ENCODE measurements around the gene TTLL13.
"Not testable (repeated sequence)": the region's sequence is repeated elsewhere in the genome, so short reads cannot be mapped to it uniquely, and the experiment has no call there.

The TTLL13 gene

GRCh38 chr15:90281637-90282036, 32.3 kb downstream of the TTLL13 start:
- not testable (repeated sequence) for DNase-seq (ENCODE audit: low read depth, low spot score)

GRCh38 chr15:90286678-90287077, 37.3 kb downstream of the TTLL13 start:
- no peak for DNase-seq (ENCODE audit: low read depth, low spot score)

- DNase-seq (ENCODE audit: low read depth, low spot score): no peak
These were observed 37.7 kb downstream of the TTLL13 start for GRCh38 chr15:90287101-90287500.

GRCh38 chr15:90287946-90288345, 38.6 kb downstream of the TTLL13 start:
- no peak for DNase-seq (ENCODE audit: low read depth, low spot score)

GRCh38 chr15:90291679-90292356, 42.5 kb downstream of the TTLL13 start:
- DNase-seq (ENCODE audit: low read depth, low spot score): no peak

- peak; percentile 18 for DNase-seq (ENCODE audit: low read depth, low spot score)
These were observed 43.9 kb downstream of the TTLL13 start for GRCh38 chr15:90293040-90293810.

- DNase-seq (ENCODE audit: low read depth, low spot score): no peak
These were observed 44.8 kb downstream of the TTLL13 start for GRCh38 chr15:90294159-90294558.

GRCh38 chr15:90294601-90295269, 45.4 kb downstream of the TTLL13 start:
- DNase-seq (ENCODE audit: low read depth, low spot score): no peak

GRCh38 chr15:90295270-90295648, 45.9 kb downstream of the TTLL13 start:
- no peak for DNase-seq (ENCODE audit: low read depth, low spot score)

GRCh38 chr15:90296316-90296884, 47.0 kb downstream of the TTLL13 start:
- DNase-seq (ENCODE audit: low read depth, low spot score): not testable (repeated sequence)

GRCh38 chr15:90297021-90297420, 47.7 kb downstream of the TTLL13 start:
- no peak for DNase-seq (ENCODE audit: low read depth, low spot score)

GRCh38 chr15:90300541-90300940, 51.2 kb downstream of the TTLL13 start:
- no peak for DNase-seq (ENCODE audit: low read depth, low spot score)

- DNase-seq (ENCODE audit: low read depth, low spot score): no peak
These were observed 51.8 kb downstream of the TTLL13 start for GRCh38 chr15:90300988-90301706.

GRCh38 chr15:90301707-90302300, 52.4 kb downstream of the TTLL13 start:
- no peak for DNase-seq (ENCODE audit: low read depth, low spot score)

- not testable (repeated sequence) for DNase-seq (ENCODE audit: low read depth, low spot score)
These were observed 56.0 kb downstream of the TTLL13 start for GRCh38 chr15:90305355-90305754.

GRCh38 chr15:90305932-90306331, 56.6 kb downstream of the TTLL13 start:
- DNase-seq (ENCODE audit: low read depth, low spot score): no peak

- DNase-seq (ENCODE audit: low read depth, low spot score): no peak
These were observed 57.2 kb downstream of the TTLL13 start for GRCh38 chr15:90306560-90306959.

- DNase-seq (ENCODE audit: low read depth, low spot score): no peak
These were observed 58.3 kb downstream of the TTLL13 start for GRCh38 chr15:90307661-90308060.

- DNase-seq (ENCODE audit: low read depth, low spot score): no peak
These were observed 59.7 kb downstream of the TTLL13 start for GRCh38 chr15:90309020-90309419.
